ENCODE results near the gene PITPNC1. TPM values are rescaled to one million over a fixed set of nuclear protein-coding genes. Genes with fewer than 3 reads are reported as not detected.
A peak's percentile ranks its signal among the peaks of the same experiment; 100 is the strongest.

Gene PITPNC1
- total RNA-seq, 1 experiment from 2014 or later, result 37.5 TPM

- Histone ChIP-seq H4K20me1 (ENCODE audit: control insufficient read depth, insufficient read depth, insufficient read length) (no peaks in the 10 kb centered on the region), H3K4me2 (ENCODE audit: insufficient read depth, insufficient read length, low read length) (no peak overlapping the region), H3K27me3 (ENCODE audit: insufficient read depth, low read length) (no peaks in the 10 kb centered on the region), H3K14ac (ENCODE audit: insufficient read depth, low read length) (no peak overlapping the region), H2BK12ac (ENCODE audit: insufficient read length, low read depth, low read length) (no peak overlapping the region), H3K79me2 (ENCODE audit: insufficient read depth, low read length) (peaks cover 4% of the 10 kb centered on the region; the same call in 1 of the 2 replicates), H3K79me1 (ENCODE audit: insufficient read depth, low read depth, low read length, poor library complexity, severe bottlenecking) (peaks cover 2% of the 10 kb centered on the region), H2AFZ (ENCODE audit: low read length) (no peak overlapping the region), H2AK5ac (ENCODE audit: insufficient read length, low read length) (no peak overlapping the region), H2BK5ac (ENCODE audit: insufficient read length, low read length) (no peak overlapping the region), H4K91ac (ENCODE audit: insufficient read length, low read depth, low read length) (no peak overlapping the region), H3K23me2 (ENCODE audit: insufficient read length, low read depth, low read length, poor library complexity, severe bottlenecking) (no peaks in the 10 kb centered on the region), H3T11ph (ENCODE audit: low read length) (no peak overlapping the region), H3K9me3 (ENCODE audit: control insufficient read depth, low read depth, low read length) (no peaks in the 10 kb centered on the region), H3K4ac (ENCODE audit: low read depth, low read length) (no peak overlapping the region), H2BK15ac (ENCODE audit: low read depth, low read length) (no peak overlapping the region), H3K56ac (ENCODE audit: insufficient read length, low read depth, low read length) (no peak overlapping the region), H4K5ac (ENCODE audit: insufficient read length, low read depth, low read length) (no peak overlapping the region), H4K8ac (replicated peaks; ENCODE audit: insufficient read length, low read depth, low read length) (no peak overlapping the region), H3K4me1 (ENCODE audit: insufficient read depth, low read length) (peaks cover 2% of the 10 kb centered on the region; the same call in 1 of the 2 replicates), H2BK20ac (ENCODE audit: low read depth, low read length, poor library complexity, severe bottlenecking) (no peak overlapping the region), H3K9ac (ENCODE audit: extremely low read depth, insufficient read length, low read length) (no peak overlapping the region), H3K23ac (ENCODE audit: insufficient read length, low read depth, low read length) (no peak overlapping the region), H3K27ac (ENCODE audit: insufficient read length, low read depth, low read length) (no peak overlapping the region), H3K18ac (ENCODE audit: insufficient read length, low read depth, low read length) (no peak overlapping the region), H2BK120ac (ENCODE audit: low read depth, low read length, poor library complexity, severe bottlenecking) (no peak overlapping the region)
- Mint-ChIP-seq H3K27me3 (ENCODE audit: low read depth) (no peaks in the 10 kb centered on the region), H3K36me3 (ENCODE audit: insufficient read depth in 1 of 3, low read depth in 3 of 3) (no peaks in the 10 kb centered on the region), H3K4me3 (no peak overlapping the region), H3K4me1 (peaks cover 65 to 66% of the 10 kb centered on the region in 2 experiments), H3K9me3 (peaks cover 0 to 5% of the 10 kb centered on the region in 2 experiments; a peak in 1 of 5 replicates), H3K27ac (peak overlapping the region; percentile 9 to 63 (median 30); a peak in 5 of 7 replicates)
- DNase-seq, result no peak
- WGBS (ENCODE audit: extremely low coverage, insufficient read length, low lambda C conversion rate), result no CpG with 5 or more reads among the region's 19 CpGs
- TF ChIP-seq, protein P1, sequence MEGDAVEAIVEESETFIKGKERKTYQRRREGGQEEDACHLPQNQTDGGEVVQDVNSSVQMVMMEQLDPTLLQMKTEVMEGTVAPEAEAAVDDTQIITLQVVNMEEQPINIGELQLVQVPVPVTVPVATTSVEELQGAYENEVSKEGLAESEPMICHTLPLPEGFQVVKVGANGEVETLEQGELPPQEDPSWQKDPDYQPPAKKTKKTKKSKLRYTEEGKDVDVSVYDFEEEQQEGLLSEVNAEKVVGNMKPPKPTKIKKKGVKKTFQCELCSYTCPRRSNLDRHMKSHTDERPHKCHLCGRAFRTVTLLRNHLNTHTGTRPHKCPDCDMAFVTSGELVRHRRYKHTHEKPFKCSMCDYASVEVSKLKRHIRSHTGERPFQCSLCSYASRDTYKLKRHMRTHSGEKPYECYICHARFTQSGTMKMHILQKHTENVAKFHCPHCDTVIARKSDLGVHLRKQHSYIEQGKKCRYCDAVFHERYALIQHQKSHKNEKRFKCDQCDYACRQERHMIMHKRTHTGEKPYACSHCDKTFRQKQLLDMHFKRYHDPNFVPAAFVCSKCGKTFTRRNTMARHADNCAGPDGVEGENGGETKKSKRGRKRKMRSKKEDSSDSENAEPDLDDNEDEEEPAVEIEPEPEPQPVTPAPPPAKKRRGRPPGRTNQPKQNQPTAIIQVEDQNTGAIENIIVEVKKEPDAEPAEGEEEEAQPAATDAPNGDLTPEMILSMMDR (conservative IDR thresholded peaks at IDR 0.05), result no peak
These were observed 64.2 kb downstream of the PITPNC1 start for GRCh38 chr17:67441052-67441895.

Measured in H9 (cell line).